ENCODE results near the gene NPW.

NPW gene

DNA sequence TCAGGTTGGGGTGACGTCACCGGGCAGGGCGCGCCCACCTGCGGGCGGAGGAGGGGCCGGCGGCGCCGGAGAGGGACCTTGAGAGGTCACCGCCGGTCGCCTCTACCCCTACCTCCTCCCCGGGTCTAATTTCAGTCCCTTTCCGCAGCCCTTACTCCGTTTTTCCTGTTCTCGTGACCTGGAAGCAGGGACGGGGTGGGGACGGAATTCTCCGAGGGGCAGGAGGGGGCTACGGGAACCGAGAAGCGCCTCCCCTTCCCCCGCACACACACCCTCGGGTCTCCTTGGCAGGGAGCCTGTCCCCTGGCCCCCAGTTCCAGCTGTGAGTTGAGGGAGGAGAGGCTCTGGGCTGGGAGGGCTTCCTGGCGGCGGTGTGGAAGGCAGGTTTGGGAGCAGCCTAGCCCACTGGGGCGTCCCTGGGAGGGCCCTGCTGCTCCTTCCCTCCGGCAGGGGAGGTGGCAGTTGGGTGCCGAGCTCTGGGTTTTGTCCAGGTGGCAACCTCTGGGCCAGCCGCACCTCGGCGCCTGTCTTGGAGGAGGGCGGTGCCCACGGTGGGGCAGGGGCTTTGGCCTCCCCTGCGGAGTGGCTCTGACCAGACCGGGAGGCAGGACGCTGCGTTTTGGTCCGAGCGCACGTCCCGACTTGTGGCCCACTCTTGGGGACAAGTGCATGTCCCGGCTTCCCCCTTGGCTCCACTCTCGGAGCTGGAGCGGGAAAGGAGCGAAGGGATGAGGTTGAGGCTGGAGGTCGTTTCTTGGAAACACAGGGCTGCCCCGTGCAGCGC is 29.0 kb upstream of the NPW start:
- peak overlapping the region; percentile 40 for H3K4me3 ChIP-seq
- peaks cover 13% of the 10 kb centered on the region for H3K36me3 ChIP-seq (replicated peaks)
- peak in 1 of 2 experiments; percentile 76 for DNase-seq (ENCODE audit: low spot score in 2 of 2)
- H3K4me1 ChIP-seq, result no peaks in the 10 kb centered on the region
- no peaks in the 10 kb centered on the region for H3K27me3 ChIP-seq (ENCODE audit: low read depth)
- no peaks in the 10 kb centered on the region for H3K9me3 ChIP-seq
- in situ Hi-C loops (cut with MboI; ENCODE audit: low sequenced_read_pairs), result loop anchor here (25.0 kb wide), 1 partner anchor 522 kb away; the partner anchor contains the start of genes AMDHD2 and ATP6V0C

DNA sequence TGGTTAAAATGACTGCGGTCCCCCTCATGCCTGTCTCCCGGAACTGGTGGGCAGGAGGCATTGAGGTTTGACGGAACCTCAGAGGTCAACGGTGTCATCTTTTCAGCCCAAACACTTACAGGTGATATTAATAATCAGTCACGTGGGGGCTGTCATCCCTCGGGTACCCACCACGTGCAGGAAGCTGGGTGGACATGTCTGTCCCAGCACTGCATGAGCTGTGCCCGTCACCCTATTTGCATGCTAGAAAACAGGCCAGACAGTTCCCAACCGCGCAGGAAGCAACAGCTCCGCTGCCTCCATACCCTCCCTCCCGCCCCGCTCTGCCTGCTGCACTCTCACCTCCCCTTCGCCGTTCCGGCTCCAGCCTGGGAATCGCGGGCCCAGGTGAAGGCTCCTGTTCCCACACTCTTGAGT is 28.4 kb upstream of the NPW start:
- in situ Hi-C loops (cut with MboI; ENCODE audit: low sequenced_read_pairs), result loop anchor here (25.0 kb wide), 1 partner anchor 521 kb away; the partner anchor contains the start of genes AMDHD2 and ATP6V0C
- Histone ChIP-seq H3K9me3 (no peaks in the 10 kb centered on the region), H3K36me3 (replicated peaks) (peaks cover 7% of the 10 kb centered on the region), H3K4me1 (no peaks in the 10 kb centered on the region), H3K27me3 (ENCODE audit: low read depth) (no peaks in the 10 kb centered on the region), H3K4me3 (no peak overlapping the region)
- no peak for DNase-seq (ENCODE audit: low spot score in 2 of 2)

DNA sequence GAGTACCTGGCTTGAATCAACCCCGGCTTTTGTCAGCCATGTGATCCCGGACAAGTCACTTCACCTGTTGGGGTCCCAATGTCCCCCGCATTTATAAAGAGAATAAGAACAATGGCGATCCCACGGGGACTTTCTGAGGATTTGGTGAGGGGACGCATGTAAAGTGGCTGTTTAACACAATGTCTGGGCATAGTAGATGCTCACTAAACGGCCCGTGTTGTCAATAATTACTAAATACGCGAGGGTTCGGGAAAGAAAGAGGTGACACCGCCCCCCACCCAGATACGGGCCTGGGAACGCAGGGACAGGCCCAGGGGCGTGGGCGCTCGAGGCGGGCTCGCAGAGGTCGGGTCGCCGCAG is 28.0 kb upstream of the NPW start:
- Histone ChIP-seq H3K9me3 (no peaks in the 10 kb centered on the region), H3K27me3 (ENCODE audit: low read depth) (no peaks in the 10 kb centered on the region), H3K36me3 (replicated peaks) (peaks cover 4% of the 10 kb centered on the region), H3K4me3 (no peak overlapping the region), H3K4me1 (no peaks in the 10 kb centered on the region)
- no peak for DNase-seq (ENCODE audit: low spot score in 2 of 2)
- in situ Hi-C loops (cut with MboI; ENCODE audit: low sequenced_read_pairs), result loop anchor here (25.0 kb wide), 1 partner anchor 521 kb away; the partner anchor contains the start of genes AMDHD2 and ATP6V0C

DNA sequence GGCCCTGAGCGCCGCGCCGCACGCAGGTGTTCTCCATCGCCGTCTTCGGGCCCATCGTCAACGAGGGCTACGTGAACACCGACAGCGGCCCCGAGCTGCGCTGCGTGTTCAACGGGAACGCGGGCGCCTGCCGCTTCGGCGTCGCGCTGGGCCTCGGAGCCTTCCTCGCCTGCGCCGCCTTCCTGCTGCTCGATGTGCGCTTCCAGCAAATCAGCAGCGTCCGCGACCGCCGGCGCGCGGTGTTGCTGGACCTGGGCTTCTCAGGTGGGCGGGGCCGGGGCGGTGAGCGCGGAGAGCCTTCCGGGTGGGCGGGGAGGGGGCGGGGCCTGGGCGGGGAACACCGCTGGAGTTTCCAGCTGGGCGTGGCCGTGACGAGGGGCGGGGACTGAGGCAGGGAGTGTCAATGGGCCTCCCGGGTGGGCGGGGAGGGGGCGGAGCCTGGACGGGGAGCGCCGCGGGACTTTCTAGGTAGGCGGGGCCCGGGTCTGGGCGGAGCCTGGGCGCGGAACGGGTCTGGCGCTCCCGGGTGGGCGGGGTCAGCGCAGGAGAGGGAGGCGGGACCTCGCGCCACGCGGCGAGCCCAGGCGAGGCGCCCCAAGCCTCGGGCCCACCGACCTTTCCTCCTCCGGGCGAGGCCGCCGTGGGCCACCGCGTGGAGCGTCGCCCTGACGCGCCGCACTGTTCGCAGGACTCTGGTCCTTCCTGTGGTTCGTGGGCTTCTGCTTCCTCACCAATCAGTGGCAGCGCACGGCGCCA is 27.5 kb upstream of the NPW start:
- in situ Hi-C loops (cut with MboI; ENCODE audit: low sequenced_read_pairs), result loop anchor here (25.0 kb wide), 1 partner anchor 520 kb away; the partner anchor contains the start of genes AMDHD2 and ATP6V0C
- Histone ChIP-seq H3K4me1 (no peaks in the 10 kb centered on the region), H3K36me3 (replicated peaks) (peaks cover 7% of the 10 kb centered on the region), H3K27me3 (ENCODE audit: low read depth) (no peaks in the 10 kb centered on the region), H3K4me3 (no peak overlapping the region), H3K9me3 (no peaks in the 10 kb centered on the region)
- peak in 1 of 2 experiments; percentile 94 for DNase-seq (ENCODE audit: low spot score in 2 of 2)

- no peaks in the 10 kb centered on the region for H3K4me1 ChIP-seq
- H3K9me3 ChIP-seq, result no peaks in the 10 kb centered on the region
- H3K4me3 ChIP-seq, result no peak overlapping the region
- no peaks in the 10 kb centered on the region for H3K27me3 ChIP-seq (ENCODE audit: low read depth)
- in situ Hi-C loops (cut with MboI; ENCODE audit: low sequenced_read_pairs), result loop anchor here (25.0 kb wide), 1 partner anchor 519 kb away; the partner anchor contains the start of genes AMDHD2 and ATP6V0C
- peaks cover 12% of the 10 kb centered on the region for H3K36me3 ChIP-seq (replicated peaks)
- no peak for DNase-seq (ENCODE audit: low spot score in 2 of 2)
These were observed 26.8 kb upstream of the NPW start for GRCh38 chr16:1992704-1993317.

GRCh38 chr16:1993731-1994131 is 25.9 kb upstream of the NPW start:
- H3K27me3 ChIP-seq (ENCODE audit: low read depth), result no peaks in the 10 kb centered on the region
- H3K36me3 ChIP-seq (replicated peaks), result peaks cover 20% of the 10 kb centered on the region
- H3K4me3 ChIP-seq, result no peak overlapping the region
- no peaks in the 10 kb centered on the region for H3K9me3 ChIP-seq
- no peak for DNase-seq (ENCODE audit: low spot score in 2 of 2)
- in situ Hi-C loops (cut with MboI; ENCODE audit: low sequenced_read_pairs), result loop anchor here (25.0 kb wide), 1 partner anchor 519 kb away; the partner anchor contains the start of genes AMDHD2 and ATP6V0C
- no peaks in the 10 kb centered on the region for H3K4me1 ChIP-seq

- Histone ChIP-seq H3K27me3 (ENCODE audit: low read depth) (no peaks in the 10 kb centered on the region), H3K36me3 (replicated peaks) (peaks cover 56% of the 10 kb centered on the region), H3K4me3 (no peak overlapping the region), H3K4me1 (no peaks in the 10 kb centered on the region), H3K9me3 (no peaks in the 10 kb centered on the region)
- in situ Hi-C loops (cut with MboI; ENCODE audit: low sequenced_read_pairs), result loop anchor here (25.0 kb wide), 1 partner anchor 515 kb away; the partner anchor contains the start of genes AMDHD2 and ATP6V0C
- no peak for DNase-seq (ENCODE audit: low spot score in 2 of 2)
These were observed 21.9 kb upstream of the NPW start for GRCh38 chr16:1997494-1998359.

GRCh38 chr16:1998360-1998835 is 21.2 kb upstream of the NPW start:
- H3K4me3 ChIP-seq, result no peak overlapping the region
- in situ Hi-C loops (cut with MboI; ENCODE audit: low sequenced_read_pairs), result loop anchor here (25.0 kb wide), 1 partner anchor 514 kb away; the partner anchor contains the start of genes AMDHD2 and ATP6V0C
- H3K36me3 ChIP-seq (replicated peaks), result peaks cover 63% of the 10 kb centered on the region
- H3K27me3 ChIP-seq (ENCODE audit: low read depth), result no peaks in the 10 kb centered on the region
- no peaks in the 10 kb centered on the region for H3K4me1 ChIP-seq
- no peaks in the 10 kb centered on the region for H3K9me3 ChIP-seq
- DNase-seq (ENCODE audit: low spot score in 2 of 2), result no peak

- no peak for DNase-seq (ENCODE audit: low spot score in 2 of 2)
- in situ Hi-C loops (cut with MboI; ENCODE audit: low sequenced_read_pairs), result loop anchor here (25.0 kb wide), 1 partner anchor 513 kb away; the partner anchor contains the start of genes AMDHD2 and ATP6V0C
- Histone ChIP-seq H3K4me3 (no peak overlapping the region), H3K4me1 (peaks cover 2% of the 10 kb centered on the region), H3K9me3 (no peaks in the 10 kb centered on the region), H3K27me3 (ENCODE audit: low read depth) (no peaks in the 10 kb centered on the region), H3K36me3 (replicated peaks) (peaks cover 65% of the 10 kb centered on the region)
These were observed 20.5 kb upstream of the NPW start for GRCh38 chr16:1998852-1999801.

GRCh38 chr16:1999866-2000514 is 19.6 kb upstream of the NPW start:
- Histone ChIP-seq H3K4me1 (peaks cover 5% of the 10 kb centered on the region), H3K9me3 (no peaks in the 10 kb centered on the region), H3K27me3 (ENCODE audit: low read depth) (no peaks in the 10 kb centered on the region), H3K36me3 (replicated peaks) (peaks cover 65% of the 10 kb centered on the region), H3K4me3 (no peak overlapping the region)
- DNase-seq (ENCODE audit: low spot score in 2 of 2), result no peak
- in situ Hi-C loops (cut with MboI; ENCODE audit: low sequenced_read_pairs), result loop anchor here (25.0 kb wide), 1 partner anchor 512 kb away; the partner anchor contains the start of genes AMDHD2 and ATP6V0C

- peaks cover 5% of the 10 kb centered on the region for H3K4me1 ChIP-seq
- DNase-seq (ENCODE audit: low spot score in 2 of 2), result no peak
- H3K36me3 ChIP-seq (replicated peaks), result peaks cover 71% of the 10 kb centered on the region
- H3K27me3 ChIP-seq (ENCODE audit: low read depth), result no peaks in the 10 kb centered on the region
- H3K9me3 ChIP-seq, result no peaks in the 10 kb centered on the region
- no peak overlapping the region for H3K4me3 ChIP-seq
- in situ Hi-C loops (cut with MboI; ENCODE audit: low sequenced_read_pairs), result no loop called here
These were observed 18.6 kb upstream of the NPW start for GRCh38 chr16:2001035-2001434.

Data from HAP-1 (cell line).